Panc1 (cell line): ENCODE results near the gene MVB12A. TPM values are rescaled to one million over a fixed set of nuclear protein-coding genes. Genes with fewer than 3 reads are reported as not detected.

Source experiments
- ATAC-seq: fragments of 200-7000 bp; cut with Tn5 transposase; 2 replicates; pipeline ENCODE4 v1.9.1; 2020; ENCODE audit warnings: mild to moderate bottlenecking, moderate library complexity
- BruUV-seq: library from RNA; stranded (reverse); fragments of 400-500 nt; replicated peaks from 2 replicates; lab custom pipeline; 2021; lab: Mats Ljungman, UMichigan
- CTCF ChIA-PET: fragments of 300-600 bp; sonication (Branson Sonifier 250); formaldehyde crosslinking; loops from one replicate; lab custom pipeline; 2022; ENCODE audit warnings: antibody characterized with exemption; lab: Charles Lee
- POLR2A ChIA-PET: fragments of 300-600 bp; sonication (Branson Sonifier 250); formaldehyde crosslinking; loops from one replicate; lab custom pipeline; 2022; ENCODE audit warnings: antibody characterized with exemption; lab: Charles Lee
- DNase-seq: peaks from one replicate; pipeline ENCODE4 v3.0.0-alpha.2; 2010; ENCODE audit warnings: low read depth, low spot score
- H3K27ac ChIP-seq: 2 replicates; pipeline ENCODE4 v1.5.1; 2011; ENCODE audit warnings: mild to moderate bottlenecking, low read length, inconsistent platforms
- H3K27me3 ChIP-seq: fragments of 200-500 bp; sonication (Bioruptor generic); 2 replicates; pipeline ENCODE4 v1.6.0; 2014; ENCODE audit warnings: low read length, inconsistent platforms; ENCODE audit not compliant: control insufficient read depth, insufficient read depth
- H3K36me3 ChIP-seq: fragments of 200-500 bp; sonication (Bioruptor generic); 2 replicates; pipeline ENCODE4 v1.5.1; 2014; ENCODE audit warnings: inconsistent platforms, mild to moderate bottlenecking, low read length, moderate library complexity; ENCODE audit not compliant: control insufficient read depth, insufficient read depth
- H3K4me1 ChIP-seq: 2 replicates; pipeline ENCODE4 v1.5.1; 2011; ENCODE audit warnings: inconsistent platforms, mild to moderate bottlenecking, low read length, moderate library complexity; ENCODE audit not compliant: control insufficient read depth, insufficient read depth
- H3K4me3 ChIP-seq, 2 experiments: 2 replicates each; pipeline ENCODE4 v1.5.1; 2011 to 2012; ENCODE audit warnings: low read depth in 2 of 2, low read length in 2 of 2, mild to moderate bottlenecking in 2 of 2, inconsistent platforms in 1 of 2, moderate library complexity in 1 of 2
- H3K9me3 ChIP-seq: fragments of 200-500 bp; sonication (Bioruptor generic); 2 replicates; pipeline ENCODE4 v1.5.1; 2014; ENCODE audit warnings: low read depth, mild to moderate bottlenecking, inconsistent platforms, low read length, moderate library complexity; ENCODE audit not compliant: control insufficient read depth, insufficient read depth
- POLR2AphosphoS5 ChIP-seq: IDR thresholded peaks from 2 replicates; pipeline ENCODE4 v1.6.1; 2012; ENCODE audit warnings: mild to moderate bottlenecking, low read depth, low read length, moderate library complexity
- SIN3A ChIP-seq: IDR thresholded peaks from 2 replicates; pipeline ENCODE4 v1.6.1; 2012; ENCODE audit warnings: low read depth, mild to moderate bottlenecking, low read length, moderate library complexity, borderline replicate concordance; ENCODE audit not compliant: insufficient read depth
- TCF7L2 ChIP-seq: IDR thresholded peaks from 2 replicates; pipeline ENCODE4 v1.6.1; 2011; ENCODE audit warnings: mild to moderate bottlenecking, low read depth, low read length, inconsistent platforms
- in situ Hi-C: cut with HindIII; loops from 2 replicates; pipeline ENCODE4 v1.10.0; 2016; ENCODE audit warnings: low sequenced_read_pairs, low pct_unique_long_range_greater_than_20kb
- intact Hi-C: fragments of 100-400 bp; cut with micrococcal nuclease; formaldehyde crosslinking; loops from one replicate; pipeline ENCODE4 v1.10.0; 2022; ENCODE audit not compliant: unreplicated experiment
- total RNA-seq: library from RNA; stranded (reverse); gene quantifications from one replicate; pipeline ENCODE4 v1.2.1, GENCODE V29; 2021; ENCODE audit not compliant: unreplicated experiment
- TF ChIP-seq, protein P1 (sequence below), 2 experiments: IDR thresholded peaks; 2 replicates each; pipeline ENCODE4 v1.6.1; 2011 to 2012; ENCODE audit warnings: low read depth in 2 of 2, control low read depth in 1 of 2, low read length in 1 of 2, mild to moderate bottlenecking in 1 of 2, moderate library complexity in 1 of 2; ENCODE audit not compliant: insufficient read depth in 1 of 2
- TF ChIP-seq, protein P2 (sequence below): fragments of 450-650 bp; IDR thresholded peaks from 2 replicates; pipeline ENCODE4 v1.5.1; 2017; ENCODE audit warnings: mild to moderate bottlenecking

Gene MVB12A
- total RNA-seq, 1 experiment from 2014 or later: 42.1 TPM

DNA sequence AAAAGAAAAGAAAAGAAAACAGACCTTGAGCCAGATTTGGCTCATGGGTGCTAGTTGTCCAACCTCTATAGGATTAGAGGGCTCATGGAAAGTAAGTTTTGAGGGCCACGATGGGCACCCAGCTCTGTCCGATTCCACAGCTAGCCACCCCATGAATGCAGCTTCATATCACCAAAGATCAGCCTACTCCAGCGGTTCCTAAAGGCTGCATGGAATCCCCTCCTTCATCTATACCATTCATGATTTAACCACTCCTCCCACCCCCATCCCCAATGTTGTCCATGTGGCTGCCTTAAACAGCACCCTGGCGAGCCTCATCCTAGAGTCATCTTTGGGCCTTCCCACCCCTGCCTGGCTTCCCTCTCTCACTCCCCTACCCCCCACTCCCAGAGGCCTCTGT lies 2.1 kb downstream of the MVB12A start:
- Histone ChIP-seq H3K4me3 (no peak overlapping the region), H3K4me1 (peaks cover 6% of the 10 kb centered on the region; the same call in 1 of the 2 replicates), H3K9me3 (no peaks in the 10 kb centered on the region), H3K36me3 (no peaks in the 10 kb centered on the region; the same call in 1 of the 2 replicates), H3K27ac (no peak overlapping the region), H3K27me3 (no peaks in the 10 kb centered on the region)
- TF ChIP-seq, protein P1, sequence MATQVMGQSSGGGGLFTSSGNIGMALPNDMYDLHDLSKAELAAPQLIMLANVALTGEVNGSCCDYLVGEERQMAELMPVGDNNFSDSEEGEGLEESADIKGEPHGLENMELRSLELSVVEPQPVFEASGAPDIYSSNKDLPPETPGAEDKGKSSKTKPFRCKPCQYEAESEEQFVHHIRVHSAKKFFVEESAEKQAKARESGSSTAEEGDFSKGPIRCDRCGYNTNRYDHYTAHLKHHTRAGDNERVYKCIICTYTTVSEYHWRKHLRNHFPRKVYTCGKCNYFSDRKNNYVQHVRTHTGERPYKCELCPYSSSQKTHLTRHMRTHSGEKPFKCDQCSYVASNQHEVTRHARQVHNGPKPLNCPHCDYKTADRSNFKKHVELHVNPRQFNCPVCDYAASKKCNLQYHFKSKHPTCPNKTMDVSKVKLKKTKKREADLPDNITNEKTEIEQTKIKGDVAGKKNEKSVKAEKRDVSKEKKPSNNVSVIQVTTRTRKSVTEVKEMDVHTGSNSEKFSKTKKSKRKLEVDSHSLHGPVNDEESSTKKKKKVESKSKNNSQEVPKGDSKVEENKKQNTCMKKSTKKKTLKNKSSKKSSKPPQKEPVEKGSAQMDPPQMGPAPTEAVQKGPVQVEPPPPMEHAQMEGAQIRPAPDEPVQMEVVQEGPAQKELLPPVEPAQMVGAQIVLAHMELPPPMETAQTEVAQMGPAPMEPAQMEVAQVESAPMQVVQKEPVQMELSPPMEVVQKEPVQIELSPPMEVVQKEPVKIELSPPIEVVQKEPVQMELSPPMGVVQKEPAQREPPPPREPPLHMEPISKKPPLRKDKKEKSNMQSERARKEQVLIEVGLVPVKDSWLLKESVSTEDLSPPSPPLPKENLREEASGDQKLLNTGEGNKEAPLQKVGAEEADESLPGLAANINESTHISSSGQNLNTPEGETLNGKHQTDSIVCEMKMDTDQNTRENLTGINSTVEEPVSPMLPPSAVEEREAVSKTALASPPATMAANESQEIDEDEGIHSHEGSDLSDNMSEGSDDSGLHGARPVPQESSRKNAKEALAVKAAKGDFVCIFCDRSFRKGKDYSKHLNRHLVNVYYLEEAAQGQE (IDR thresholded peaks at IDR 0.05; ENCODE audit: insufficient read depth in 1 of 2, low read depth in 2 of 2, low read length in 1 of 2): no peak
- TF ChIP-seq POLR2AphosphoS5 (no peak), TCF7L2 (no peak), SIN3A (no peak)
- TF ChIP-seq, protein P2, sequence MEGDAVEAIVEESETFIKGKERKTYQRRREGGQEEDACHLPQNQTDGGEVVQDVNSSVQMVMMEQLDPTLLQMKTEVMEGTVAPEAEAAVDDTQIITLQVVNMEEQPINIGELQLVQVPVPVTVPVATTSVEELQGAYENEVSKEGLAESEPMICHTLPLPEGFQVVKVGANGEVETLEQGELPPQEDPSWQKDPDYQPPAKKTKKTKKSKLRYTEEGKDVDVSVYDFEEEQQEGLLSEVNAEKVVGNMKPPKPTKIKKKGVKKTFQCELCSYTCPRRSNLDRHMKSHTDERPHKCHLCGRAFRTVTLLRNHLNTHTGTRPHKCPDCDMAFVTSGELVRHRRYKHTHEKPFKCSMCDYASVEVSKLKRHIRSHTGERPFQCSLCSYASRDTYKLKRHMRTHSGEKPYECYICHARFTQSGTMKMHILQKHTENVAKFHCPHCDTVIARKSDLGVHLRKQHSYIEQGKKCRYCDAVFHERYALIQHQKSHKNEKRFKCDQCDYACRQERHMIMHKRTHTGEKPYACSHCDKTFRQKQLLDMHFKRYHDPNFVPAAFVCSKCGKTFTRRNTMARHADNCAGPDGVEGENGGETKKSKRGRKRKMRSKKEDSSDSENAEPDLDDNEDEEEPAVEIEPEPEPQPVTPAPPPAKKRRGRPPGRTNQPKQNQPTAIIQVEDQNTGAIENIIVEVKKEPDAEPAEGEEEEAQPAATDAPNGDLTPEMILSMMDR: no peak
- ATAC-seq (no peak), DNase-seq (no peak)
- ChIA-PET POLR2A (no interaction called here), CTCF (no interaction called here)
- in situ Hi-C loops: no loop called here
- intact Hi-C loops: no loop called here
- BruUV-seq: no TSS peak

DNA sequence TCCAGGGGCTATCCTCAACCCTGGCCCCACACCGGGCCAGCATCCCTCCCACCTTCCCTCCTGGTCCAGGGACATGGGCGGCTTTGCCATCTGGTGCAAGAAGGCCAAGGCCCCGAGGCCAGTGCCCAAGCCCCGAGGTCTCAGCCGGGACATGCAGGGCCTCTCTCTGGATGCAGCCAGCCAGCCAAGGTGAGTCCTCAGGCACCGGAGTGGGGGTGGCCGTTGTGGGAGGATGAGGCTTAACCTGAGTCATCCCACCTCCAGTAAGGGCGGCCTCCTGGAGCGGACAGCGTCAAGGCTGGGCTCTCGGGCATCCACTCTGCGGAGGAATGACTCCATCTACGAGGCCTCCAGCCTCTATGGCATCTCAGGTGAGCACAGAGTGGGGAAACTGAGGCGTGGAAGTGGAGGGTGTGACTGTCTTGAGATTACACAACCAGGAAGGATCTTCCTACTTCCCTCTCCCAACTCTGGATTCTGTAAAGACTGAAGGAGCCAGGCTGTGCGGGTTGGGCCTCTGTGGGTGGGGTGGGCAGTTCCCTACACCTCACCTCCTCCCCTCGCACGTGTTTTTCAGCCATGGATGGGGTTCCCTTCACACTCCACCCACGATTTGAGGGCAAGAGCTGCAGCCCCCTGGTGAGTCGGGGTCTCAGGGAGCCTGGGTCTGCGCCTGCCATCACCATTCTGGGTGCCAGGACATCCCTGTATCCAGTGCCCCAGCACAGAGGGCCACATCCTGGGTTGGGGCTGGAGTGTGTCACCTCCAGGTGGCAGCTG lies 3.8 kb downstream of the MVB12A start:
- DNase-seq: no peak
- no peak for TF ChIP-seq TCF7L2
- no peak for TF ChIP-seq SIN3A
- TF ChIP-seq, protein P2: no peak
- no peak for TF ChIP-seq POLR2AphosphoS5
- TF ChIP-seq, protein P1 (IDR thresholded peaks at IDR 0.05; ENCODE audit: insufficient read depth in 1 of 2, low read depth in 2 of 2, low read length in 1 of 2): no peak
- ChIA-PET POLR2A (no interaction called here), CTCF (interaction anchor here (0.5 to 0.6 kb wide), 2 partner anchors 79 to 106 kb away, joined by 3 to 4 read pairs; no protein-coding TSS in a partner anchor)
- Histone ChIP-seq H3K4me3 (no peak overlapping the region), H3K36me3 (no peaks in the 10 kb centered on the region; the same call in 1 of the 2 replicates), H3K9me3 (no peaks in the 10 kb centered on the region), H3K4me1 (peaks cover 6% of the 10 kb centered on the region; the same call in 1 of the 2 replicates), H3K27ac (no peak overlapping the region), H3K27me3 (no peaks in the 10 kb centered on the region)
- no TSS peak for BruUV-seq
- ATAC-seq: no peak
- in situ Hi-C loops (no loop called here), intact Hi-C loops (no loop called here)
